ENCODE data around the gene IARS1. TPM values are rescaled to one million over a fixed set of nuclear protein-coding genes. Genes with fewer than 3 reads are reported as not detected.

The IARS1 gene
- total and polyA plus RNA-seq, 10 of the 15 experiments (the other 5 are each of a cell fraction or from before 2014, with no cell fraction given), result 71.0 to 227 (median 153) TPM

GRCh38 chr9:92325269-92325990, 31.9 kb upstream of the IARS1 start, which contains the start of the genes CENPP and NOL8 (continued):
- TF ChIP-seq TBL1XR1 (IDR thresholded peaks at IDR 0.05; ENCODE audit: low read depth, low read length) (no peak; the same call in 1 of the 2 replicates), NRF1 (conservative IDR thresholded peaks at IDR 0.05; ENCODE audit: low read depth, low read length) (no peak), EP300 (IDR thresholded peaks at IDR 0.05; ENCODE audit: borderline replicate concordance in 1 of 2, control insufficient read depth in 1 of 2, low read depth in 2 of 2, low read length in 2 of 2) (no peak; a peak in 1 of 4 replicates), ZNF217 (IDR thresholded peaks at IDR 0.05) (no peak), HCFC1 (IDR thresholded peaks at IDR 0.05; ENCODE audit: low read length) (peak; percentile 82), POLR2AphosphoS5 (IDR thresholded peaks at IDR 0.05; ENCODE audit: low read length) (peak; percentile 95), SUZ12 (IDR thresholded peaks at IDR 0.05; ENCODE audit: unreplicated experiment) (no peak), POU2F2 (IDR thresholded peaks at IDR 0.05; ENCODE audit: borderline replicate concordance, low read depth, low read length) (peak; percentile 81; the same call in 2 of the 3 replicates), CEBPB (IDR thresholded peaks at IDR 0.05; ENCODE audit: borderline replicate concordance in 1 of 2, low read depth in 2 of 2, low read length in 2 of 2) (no peak), IRF4 (IDR thresholded peaks at IDR 0.05; ENCODE audit: low read depth, low read length) (peak; percentile 55), RCOR1 (conservative IDR thresholded peaks at IDR 0.05; ENCODE audit: low read depth, low read length) (0 out of 2 replicates have a peak, but pooled peaks have one; percentile 84), BRCA1 (IDR thresholded peaks at IDR 0.05; ENCODE audit: low read depth, low read length) (no peak; the same call in 1 of the 2 replicates), ATF7 (IDR thresholded peaks at IDR 0.05; ENCODE audit: low read depth) (peak; percentile 100), TCF3 (IDR thresholded peaks at IDR 0.05; ENCODE audit: borderline replicate concordance, insufficient read depth, low read depth, low read length) (peak; percentile 95), NFYB (IDR thresholded peaks at IDR 0.05; ENCODE audit: insufficient read depth, low read depth, low read length) (no peak), SP1 (IDR thresholded peaks at IDR 0.05; ENCODE audit: low read depth, low read length) (peak; percentile 85), EED (IDR thresholded peaks at IDR 0.05; ENCODE audit: low read depth) (0 out of 2 replicates have a peak, but pooled peaks have one; percentile 32), SIX5 (IDR thresholded peaks at IDR 0.05; ENCODE audit: low read depth, low read length, severe bottlenecking) (peak; percentile 61), REST (IDR thresholded peaks at IDR 0.05; ENCODE audit: low read depth, low read length) (no peak)
- TF ChIP-seq, protein P1, sequence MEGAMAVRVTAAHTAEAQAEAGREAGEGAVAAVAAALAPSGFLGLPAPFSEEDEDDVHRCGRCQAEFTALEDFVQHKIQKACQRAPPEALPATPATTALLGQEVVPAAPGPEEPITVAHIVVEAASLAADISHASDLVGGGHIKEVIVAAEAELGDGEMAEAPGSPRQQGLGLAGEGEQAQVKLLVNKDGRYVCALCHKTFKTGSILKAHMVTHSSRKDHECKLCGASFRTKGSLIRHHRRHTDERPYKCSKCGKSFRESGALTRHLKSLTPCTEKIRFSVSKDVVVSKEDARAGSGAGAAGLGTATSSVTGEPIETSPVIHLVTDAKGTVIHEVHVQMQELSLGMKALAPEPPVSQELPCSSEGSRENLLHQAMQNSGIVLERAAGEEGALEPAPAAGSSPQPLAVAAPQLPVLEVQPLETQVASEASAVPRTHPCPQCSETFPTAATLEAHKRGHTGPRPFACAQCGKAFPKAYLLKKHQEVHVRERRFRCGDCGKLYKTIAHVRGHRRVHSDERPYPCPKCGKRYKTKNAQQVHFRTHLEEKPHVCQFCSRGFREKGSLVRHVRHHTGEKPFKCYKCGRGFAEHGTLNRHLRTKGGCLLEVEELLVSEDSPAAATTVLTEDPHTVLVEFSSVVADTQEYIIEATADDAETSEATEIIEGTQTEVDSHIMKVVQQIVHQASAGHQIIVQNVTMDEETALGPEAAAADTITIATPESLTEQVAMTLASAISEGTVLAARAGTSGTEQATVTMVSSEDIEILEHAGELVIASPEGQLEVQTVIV (IDR thresholded peaks at IDR 0.05; ENCODE audit: borderline replicate concordance, partially characterized antibody), result peak; percentile 93
- TF ChIP-seq, protein P2, sequence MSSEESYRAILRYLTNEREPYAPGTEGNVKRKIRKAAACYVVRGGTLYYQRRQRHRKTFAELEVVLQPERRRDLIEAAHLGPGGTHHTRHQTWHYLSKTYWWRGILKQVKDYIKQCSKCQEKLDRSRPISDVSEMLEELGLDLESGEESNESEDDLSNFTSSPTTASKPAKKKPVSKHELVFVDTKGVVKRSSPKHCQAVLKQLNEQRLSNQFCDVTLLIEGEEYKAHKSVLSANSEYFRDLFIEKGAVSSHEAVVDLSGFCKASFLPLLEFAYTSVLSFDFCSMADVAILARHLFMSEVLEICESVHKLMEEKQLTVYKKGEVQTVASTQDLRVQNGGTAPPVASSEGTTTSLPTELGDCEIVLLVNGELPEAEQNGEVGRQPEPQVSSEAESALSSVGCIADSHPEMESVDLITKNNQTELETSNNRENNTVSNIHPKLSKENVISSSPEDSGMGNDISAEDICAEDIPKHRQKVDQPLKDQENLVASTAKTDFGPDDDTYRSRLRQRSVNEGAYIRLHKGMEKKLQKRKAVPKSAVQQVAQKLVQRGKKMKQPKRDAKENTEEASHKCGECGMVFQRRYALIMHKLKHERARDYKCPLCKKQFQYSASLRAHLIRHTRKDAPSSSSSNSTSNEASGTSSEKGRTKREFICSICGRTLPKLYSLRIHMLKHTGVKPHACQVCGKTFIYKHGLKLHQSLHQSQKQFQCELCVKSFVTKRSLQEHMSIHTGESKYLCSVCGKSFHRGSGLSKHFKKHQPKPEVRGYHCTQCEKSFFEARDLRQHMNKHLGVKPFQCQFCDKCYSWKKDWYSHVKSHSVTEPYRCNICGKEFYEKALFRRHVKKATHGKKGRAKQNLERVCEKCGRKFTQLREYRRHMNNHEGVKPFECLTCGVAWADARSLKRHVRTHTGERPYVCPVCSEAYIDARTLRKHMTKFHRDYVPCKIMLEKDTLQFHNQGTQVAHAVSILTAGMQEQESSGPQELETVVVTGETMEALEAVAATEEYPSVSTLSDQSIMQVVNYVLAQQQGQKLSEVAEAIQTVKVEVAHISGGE (CRISPR knock-in tag; IDR thresholded peaks at IDR 0.05), result peak; percentile 95
